ENCODE measurements around the gene RPH3AL.

Gene RPH3AL

GRCh38 chr17:353213-353837, 718 bp upstream of the RPH3AL start:
- no peak for DNase-seq

GRCh38 chr17:351875-352420, 659 bp downstream of the RPH3AL start:
- no peak for DNase-seq

- no peak for DNase-seq
Measured at GRCh38 chr17:351449-351738, 1.2 kb downstream of the RPH3AL start.

GRCh38 chr17:350706-351448, 1.7 kb downstream of the RPH3AL start:
- no peak for DNase-seq

GRCh38 chr17:349666-350065, 2.9 kb downstream of the RPH3AL start:
- DNase-seq = no peak

- no peak for DNase-seq
Measured at GRCh38 chr17:348692-349425, 3.7 kb downstream of the RPH3AL start.

- no peak for DNase-seq
Measured at GRCh38 chr17:348012-348411, 4.6 kb downstream of the RPH3AL start.

- no peak for DNase-seq
Measured at GRCh38 chr17:347309-347899, 5.2 kb downstream of the RPH3AL start.

- no peak for DNase-seq
Measured at GRCh38 chr17:345992-346785, 6.4 kb downstream of the RPH3AL start.

GRCh38 chr17:345261-345660, 7.3 kb downstream of the RPH3AL start:
- no peak for DNase-seq

- no peak for DNase-seq
Measured at GRCh38 chr17:343875-344752, 8.5 kb downstream of the RPH3AL start.

- DNase-seq = no peak
Measured at GRCh38 chr17:343211-343610, 9.4 kb downstream of the RPH3AL start.

GRCh38 chr17:340074-340473, 12.5 kb downstream of the RPH3AL start:
- DNase-seq = no peak

- DNase-seq = no peak
Measured at GRCh38 chr17:339193-340061, 13.2 kb downstream of the RPH3AL start.

- no peak for DNase-seq
Measured at GRCh38 chr17:338442-339192, 14.0 kb downstream of the RPH3AL start.

- no peak for DNase-seq
Measured at GRCh38 chr17:337866-338265, 14.7 kb downstream of the RPH3AL start.

- no peak for DNase-seq
Measured at GRCh38 chr17:337453-337852, 15.2 kb downstream of the RPH3AL start.

GRCh38 chr17:337022-337420, 15.6 kb downstream of the RPH3AL start:
- DNase-seq = no peak

- DNase-seq = no peak
Measured at GRCh38 chr17:336110-337021, 16.2 kb downstream of the RPH3AL start.
